ENCODE measurements around the gene SETD5. TPM values are rescaled to one million over a fixed set of nuclear protein-coding genes. Genes with fewer than 3 reads are reported as not detected.
A peak's percentile ranks its signal among the peaks of the same experiment; 100 is the strongest.

The SETD5 gene
- total and polyA plus RNA-seq, 2 donors (not counting 1 experiment from before 2014, with no cell fraction given) = 64.2 to 201 TPM

DNA sequence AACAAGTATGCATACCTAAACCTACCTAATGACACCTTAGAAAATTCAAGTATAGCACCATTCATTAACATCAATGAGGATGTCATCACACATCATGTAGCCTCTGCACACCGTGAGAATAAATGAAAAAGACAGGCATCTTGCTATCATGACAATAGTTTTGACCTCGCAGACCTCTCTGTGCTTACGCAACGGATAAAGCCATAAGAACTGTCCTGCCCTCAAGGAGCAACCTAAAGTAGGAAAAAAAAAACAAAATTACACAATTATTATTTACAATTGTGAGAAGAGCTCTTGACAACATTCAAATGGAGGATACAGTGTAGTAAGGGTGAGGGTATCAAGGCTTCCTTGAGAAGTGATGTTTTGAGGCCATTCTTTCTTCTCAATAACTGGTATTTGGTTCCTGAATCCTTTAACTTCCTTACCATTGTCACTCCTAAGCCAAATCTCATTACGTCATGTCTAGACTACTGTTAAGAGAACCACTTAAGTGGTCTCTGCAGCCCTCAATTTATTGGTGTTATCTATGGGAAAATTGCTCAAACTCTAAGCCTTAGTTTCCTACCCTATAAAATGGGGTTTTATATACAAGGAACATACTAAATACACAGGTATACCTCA is 7.0 kb upstream of the SETD5 start:
- Histone ChIP-seq H3K36me3 (replicated peaks in 1 of 2; ENCODE audit: control extremely low read depth in 1 of 2, control insufficient read depth in 1 of 2, extremely low read depth in 1 of 2, insufficient read depth in 2 of 2, low read length in 1 of 2) (peaks cover 26 to 78% of the 10 kb centered on the region in 2 experiments), H2AFZ (ENCODE audit: insufficient read depth, low read depth, low read length, poor library complexity, severe bottlenecking) (no peak overlapping the region), H3K4me3 (ENCODE audit: control extremely low read depth in 1 of 5, extremely low read depth in 1 of 5, insufficient read depth in 1 of 5, low read depth in 2 of 5, low read length in 4 of 5) (no peak overlapping the region), H4K20me1 (ENCODE audit: control insufficient read depth, insufficient read depth, low read length, poor library complexity, severe bottlenecking) (peaks cover 51% of the 10 kb centered on the region), H3K27ac (ENCODE audit: low read length in 2 of 2) (no peak overlapping the region), H3K9me3 (ENCODE audit: control extremely low read depth in 1 of 3, control insufficient read depth in 2 of 3, insufficient read depth in 1 of 3, low read length in 2 of 3) (no peaks in the 10 kb centered on the region), H3K4me2 (replicated peaks; ENCODE audit: low read depth, low read length, poor library complexity, severe bottlenecking) (no peak overlapping the region), H3K27me3 (replicated peaks in 1 of 4; ENCODE audit: control extremely low read depth in 1 of 4, control insufficient read depth in 3 of 4, insufficient read depth in 4 of 4, low read length in 3 of 4) (no peaks in the 10 kb centered on the region), H3K4me1 (ENCODE audit: control insufficient read depth in 2 of 2, insufficient read depth in 2 of 2, low read length in 2 of 2) (peaks cover 9 to 23% of the 10 kb centered on the region in 2 donors), H3K9ac (ENCODE audit: low read length) (no peak overlapping the region), H3K79me2 (ENCODE audit: control insufficient read depth, insufficient read depth, low read length) (peaks cover 86% of the 10 kb centered on the region)
- TF ChIP-seq, protein P1, sequence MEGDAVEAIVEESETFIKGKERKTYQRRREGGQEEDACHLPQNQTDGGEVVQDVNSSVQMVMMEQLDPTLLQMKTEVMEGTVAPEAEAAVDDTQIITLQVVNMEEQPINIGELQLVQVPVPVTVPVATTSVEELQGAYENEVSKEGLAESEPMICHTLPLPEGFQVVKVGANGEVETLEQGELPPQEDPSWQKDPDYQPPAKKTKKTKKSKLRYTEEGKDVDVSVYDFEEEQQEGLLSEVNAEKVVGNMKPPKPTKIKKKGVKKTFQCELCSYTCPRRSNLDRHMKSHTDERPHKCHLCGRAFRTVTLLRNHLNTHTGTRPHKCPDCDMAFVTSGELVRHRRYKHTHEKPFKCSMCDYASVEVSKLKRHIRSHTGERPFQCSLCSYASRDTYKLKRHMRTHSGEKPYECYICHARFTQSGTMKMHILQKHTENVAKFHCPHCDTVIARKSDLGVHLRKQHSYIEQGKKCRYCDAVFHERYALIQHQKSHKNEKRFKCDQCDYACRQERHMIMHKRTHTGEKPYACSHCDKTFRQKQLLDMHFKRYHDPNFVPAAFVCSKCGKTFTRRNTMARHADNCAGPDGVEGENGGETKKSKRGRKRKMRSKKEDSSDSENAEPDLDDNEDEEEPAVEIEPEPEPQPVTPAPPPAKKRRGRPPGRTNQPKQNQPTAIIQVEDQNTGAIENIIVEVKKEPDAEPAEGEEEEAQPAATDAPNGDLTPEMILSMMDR (IDR thresholded peaks at IDR 0.05) = no peak
- TF ChIP-seq EZH2 (IDR thresholded peaks at IDR 0.05; ENCODE audit: borderline replicate concordance, insufficient read depth, low read depth, low read length, poor library complexity, severe bottlenecking) = no peak
- H3K4me1 Mint-ChIP-seq = peaks cover 37% of the 10 kb centered on the region
- CTCF ChIA-PET = no interaction called here
- no peak overlapping the region for H3K4me3 Mint-ChIP-seq
- no peak overlapping the region for H3K27ac Mint-ChIP-seq
- ATAC-seq (ENCODE audit: low read depth) (no peak), DNase-seq (no peak)
- H3K27me3 Mint-ChIP-seq = no peaks in the 10 kb centered on the region
- no peaks in the 10 kb centered on the region for H3K9me3 Mint-ChIP-seq (ENCODE audit: insufficient read depth)
- POLR2A ChIA-PET = no interaction called here
- 100% methylated on average over 1 of the region's 5 CpGs for WGBS (ENCODE audit: insufficient coverage)
- intact Hi-C loops (cut with micrococcal nuclease) = no loop called here

DNA sequence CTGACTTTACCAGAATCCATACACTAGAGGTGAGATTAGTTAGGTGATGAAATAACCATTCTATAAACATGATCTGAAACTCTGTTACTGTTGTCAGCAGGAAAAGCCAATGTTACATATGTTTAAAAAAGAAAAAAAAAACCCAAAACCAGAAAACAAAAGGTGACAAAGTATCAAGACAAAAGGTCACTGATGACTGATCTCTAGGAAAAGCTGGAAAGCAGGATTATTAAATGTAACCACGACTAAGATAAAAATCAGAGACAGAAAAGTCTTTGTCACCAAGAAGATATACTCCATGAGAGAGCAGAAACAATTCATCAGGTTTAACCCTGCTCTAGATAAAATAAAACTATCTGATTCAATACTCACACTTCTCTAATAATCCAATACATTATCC is 5.4 kb upstream of the SETD5 start:
- CTCF ChIA-PET = interaction anchor here (1.0 to 2.8 kb wide), 2 partner anchors 39 to 60 kb away, joined by 5 to 12 read pairs; no protein-coding TSS in a partner anchor
- H3K4me3 Mint-ChIP-seq = no peak overlapping the region
- WGBS (ENCODE audit: insufficient coverage) = no CpG with 5 or more reads among the region's 1 CpG

More for the DNA sequence above, 5.4 kb upstream of the SETD5 start:
- Histone ChIP-seq H3K9me3 (ENCODE audit: control extremely low read depth in 1 of 3, control insufficient read depth in 2 of 3, insufficient read depth in 1 of 3, low read length in 2 of 3) (no peaks in the 10 kb centered on the region), H3K9ac (ENCODE audit: low read length) (no peak overlapping the region), H3K27me3 (replicated peaks in 1 of 4; ENCODE audit: control extremely low read depth in 1 of 4, control insufficient read depth in 3 of 4, insufficient read depth in 4 of 4, low read length in 3 of 4) (no peaks in the 10 kb centered on the region), H3K36me3 (replicated peaks in 1 of 2; ENCODE audit: control extremely low read depth in 1 of 2, control insufficient read depth in 1 of 2, extremely low read depth in 1 of 2, insufficient read depth in 2 of 2, low read length in 1 of 2) (peaks cover 23 to 66% of the 10 kb centered on the region in 2 experiments), H4K20me1 (ENCODE audit: control insufficient read depth, insufficient read depth, low read length, poor library complexity, severe bottlenecking) (peaks cover 61% of the 10 kb centered on the region), H2AFZ (ENCODE audit: insufficient read depth, low read depth, low read length, poor library complexity, severe bottlenecking) (no peak overlapping the region), H3K27ac (ENCODE audit: low read length in 2 of 2) (peak overlapping the region in 1 of 2 donors; percentile 94), H3K4me1 (ENCODE audit: control insufficient read depth in 2 of 2, insufficient read depth in 2 of 2, low read length in 2 of 2) (peaks cover 17 to 29% of the 10 kb centered on the region in 2 donors), H3K4me2 (replicated peaks; ENCODE audit: low read depth, low read length, poor library complexity, severe bottlenecking) (peak overlapping the region; percentile 5), H3K79me2 (ENCODE audit: control insufficient read depth, insufficient read depth, low read length) (peaks cover 87% of the 10 kb centered on the region), H3K4me3 (ENCODE audit: control extremely low read depth in 1 of 5, extremely low read depth in 1 of 5, insufficient read depth in 1 of 5, low read depth in 2 of 5, low read length in 4 of 5) (no peak overlapping the region)
- Mint-ChIP-seq H3K27ac (peak overlapping the region; percentile 53), H3K9me3 (ENCODE audit: insufficient read depth) (no peaks in the 10 kb centered on the region), H3K27me3 (no peaks in the 10 kb centered on the region), H3K4me1 (peaks cover 36% of the 10 kb centered on the region)
- TF ChIP-seq, protein P1 (IDR thresholded peaks at IDR 0.05) = no peak
- no peak for TF ChIP-seq EZH2 (IDR thresholded peaks at IDR 0.05; ENCODE audit: borderline replicate concordance, insufficient read depth, low read depth, low read length, poor library complexity, severe bottlenecking)
- no peak for ATAC-seq (ENCODE audit: low read depth)
- POLR2A ChIA-PET = no interaction called here
- DNase-seq = no peak
- intact Hi-C loops (cut with micrococcal nuclease) = no loop called here

Measured in B cell (primary cell).